CD14-positive monocyte (primary cell): ENCODE results near the gene TFB1M. TPM values are rescaled to one million over a fixed set of nuclear protein-coding genes. Genes with fewer than 3 reads are reported as not detected.

Experiments used
- DNase-seq, 3 donors: peaks; one replicate each; pipeline ENCODE4 v3.0.0-alpha.2; 2011 to 2022
- H2AFZ ChIP-seq: 2 replicates; pipeline ENCODE4 v1.6.0; 2012; ENCODE audit warnings: mild to moderate bottlenecking, low read depth, low read length, inconsistent platforms; ENCODE audit not compliant: insufficient read depth, poor library complexity, severe bottlenecking
- H3K27ac ChIP-seq, 2 donors: 1 replicate in 1 of 2; 2 replicates in 1 of 2; pipeline ENCODE4 v1.5.1; 2012 to 2013; ENCODE audit warnings: low read length in 2 of 2, control low read depth in 1 of 2, inconsistent platforms in 1 of 2, low read depth in 1 of 2, mild to moderate bottlenecking in 1 of 2
- H3K27me3 ChIP-seq, 2 donors: one replicate each; pipeline versions ENCODE4 v1.6.0 to v1.6.1; 2011 to 2013; ENCODE audit warnings: low read length in 2 of 2; ENCODE audit not compliant: control insufficient read depth in 2 of 2, insufficient read depth in 2 of 2
- H3K36me3 ChIP-seq, 2 donors: replicated peaks in 1 of 2; 1 replicate in 1 of 2; 2 replicates in 1 of 2; pipeline versions ENCODE4 v1.5.1 to v1.6.1; 2012 to 2013; ENCODE audit warnings: low read length in 2 of 2, control low read depth in 1 of 2, inconsistent platforms in 1 of 2, mild to moderate bottlenecking in 1 of 2; ENCODE audit not compliant: insufficient read depth in 2 of 2, control insufficient read depth in 1 of 2
- H3K4me1 ChIP-seq, 2 donors: 1 replicate in 1 of 2; 2 replicates in 1 of 2; pipeline versions ENCODE4 v1.5.1 to v1.6.1; 2012 to 2013; ENCODE audit warnings: low read length in 2 of 2, control low read depth in 1 of 2, inconsistent platforms in 1 of 2, mild to moderate bottlenecking in 1 of 2, moderate library complexity in 1 of 2; ENCODE audit not compliant: insufficient read depth in 2 of 2, control insufficient read depth in 1 of 2
- H3K4me2 ChIP-seq: replicated peaks from 2 replicates; pipeline ENCODE3; 2012; ENCODE audit warnings: low read length, moderate library complexity, mild to moderate bottlenecking; ENCODE audit not compliant: poor library complexity, severe bottlenecking; ENCODE audit errors: extremely low read depth
- H3K4me3 ChIP-seq, 3 experiments: fragments of 200-600 bp in 1 of 3; sonication (generic) in 1 of 3; replicated peaks in 1 of 3; 1 replicate in 2 of 3; 2 replicates in 1 of 3; pipeline ENCODE4 v1.5.1; 2011 to 2013; ENCODE audit warnings: low read length in 3 of 3, mild to moderate bottlenecking in 3 of 3, control low read depth in 2 of 3, low read depth in 2 of 3, inconsistent platforms in 1 of 3, moderate library complexity in 1 of 3
- H3K79me2 ChIP-seq: 2 replicates; pipeline ENCODE4 v1.6.0; 2012; ENCODE audit warnings: mild to moderate bottlenecking, control low read depth, inconsistent platforms, low read length, moderate library complexity; ENCODE audit not compliant: insufficient read depth
- H3K9ac ChIP-seq: 2 replicates; pipeline ENCODE4 v1.6.0; 2017; ENCODE audit warnings: low read length, mild to moderate bottlenecking; ENCODE audit not compliant: insufficient read depth, poor library complexity, severe bottlenecking
- H3K9me3 ChIP-seq, 2 donors: replicated peaks in 1 of 2; 1 replicate in 1 of 2; 2 replicates in 1 of 2; pipeline versions ENCODE4 v1.5.1 to v1.6.1; 2012 to 2013; ENCODE audit warnings: low read length in 2 of 2, control low read depth in 1 of 2; ENCODE audit not compliant: control insufficient read depth in 1 of 2, insufficient read depth in 1 of 2
- H4K20me1 ChIP-seq: 2 replicates; pipeline ENCODE4 v1.6.0; 2012; ENCODE audit warnings: mild to moderate bottlenecking, low read length, control low read depth, moderate library complexity; ENCODE audit not compliant: insufficient read depth
- H3K27ac Mint-ChIP-seq, 7 donors: one replicate each; pipeline ENCODE4 v1.8.0; 2020; ENCODE audit warnings: mild to moderate bottlenecking in 7 of 7, mixed read lengths in 7 of 7, moderate library complexity in 6 of 7, inconsistent platforms in 2 of 7
- H3K27me3 Mint-ChIP-seq, 3 donors: one replicate each; pipeline ENCODE4 v1.8.0; 2021 to 2022; ENCODE audit warnings: low read depth in 3 of 3, mild to moderate bottlenecking in 3 of 3, mixed read lengths in 3 of 3, moderate library complexity in 3 of 3, inconsistent platforms in 1 of 3
- H3K36me3 Mint-ChIP-seq, 2 donors: one replicate each; pipeline ENCODE4 v1.8.0; 2020; ENCODE audit warnings: mixed read lengths in 2 of 2, inconsistent platforms in 1 of 2, mild to moderate bottlenecking in 1 of 2
- H3K4me1 Mint-ChIP-seq: one replicate; pipeline ENCODE4 v1.8.0; 2020; ENCODE audit warnings: mild to moderate bottlenecking, mixed read lengths
- H3K4me3 Mint-ChIP-seq, 2 donors: one replicate each; pipeline ENCODE4 v1.8.0; 2020; ENCODE audit warnings: mild to moderate bottlenecking in 2 of 2, mixed read lengths in 2 of 2, moderate library complexity in 1 of 2
- H3K9me3 Mint-ChIP-seq, 7 donors: one replicate each; pipeline ENCODE4 v1.8.0; 2020 to 2022; ENCODE audit warnings: mixed read lengths in 7 of 7, mild to moderate bottlenecking in 6 of 7, moderate library complexity in 6 of 7, inconsistent platforms in 2 of 7
- intact Hi-C, 2 donors: fragments of 100-400 bp; cut with micrococcal nuclease; formaldehyde crosslinking; loops; one replicate each; pipeline versions ENCODE4 v1.15.0 to v1.15.1; 2023
- polyA plus RNA-seq, 3 donors: library from polyadenylated mRNA; depleted of rRNA in 1 of 3; unstranded in 2 of 3; stranded (reverse) in 1 of 3; fragments of 300-500 nt in 2 of 3; fragments of >200 nt in 1 of 3; fragmentation: Illumina TruSeq in 2 of 3; gene quantifications; 1 replicate in 2 of 3; 2 replicates in 1 of 3; pipeline ENCODE4 v1.2.3, GENCODE V29; 2012 to 2021
- TF ChIP-seq, protein P1 (sequence below): fragments of 200-600 bp; IDR thresholded peaks from one replicate; pipeline ENCODE4 v1.8.0; 2022; ENCODE audit warnings: antibody characterized with exemption, mild to moderate bottlenecking

Gene TFB1M
- polyA plus RNA-seq, 3 donors = 4.8 to 5.4 (median 4.8) TPM

DNA sequence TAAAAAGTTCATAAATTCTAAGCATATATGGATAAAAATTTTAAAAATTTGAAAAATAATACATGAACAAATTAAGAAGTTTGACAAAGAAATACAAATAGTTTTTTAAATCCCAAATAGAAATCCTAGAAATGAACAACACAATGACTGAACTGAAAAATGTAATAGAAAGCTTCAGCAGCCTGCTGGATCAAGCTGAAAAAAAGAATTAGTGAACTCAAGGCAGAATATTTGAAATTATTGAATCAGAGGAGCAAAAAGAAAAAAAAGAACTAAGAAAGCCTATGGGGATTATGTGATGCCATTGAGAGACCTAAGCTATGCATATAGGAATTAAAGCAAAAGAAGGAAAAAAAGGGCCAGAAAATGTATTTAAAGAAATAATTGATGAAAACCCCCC, 39.9 kb upstream of the TFB1M start:
- H3K4me2 ChIP-seq = no peak overlapping the region
- no peak overlapping the region for H3K4me3 ChIP-seq
- no peaks in the 10 kb centered on the region for H3K4me1 ChIP-seq
- H3K9me3 ChIP-seq = peaks cover 11 to 20% of the 10 kb centered on the region in 2 donors
- H2AFZ ChIP-seq = no peak overlapping the region
- no peaks in the 10 kb centered on the region for H3K4me1 Mint-ChIP-seq
- TF ChIP-seq, protein P1, sequence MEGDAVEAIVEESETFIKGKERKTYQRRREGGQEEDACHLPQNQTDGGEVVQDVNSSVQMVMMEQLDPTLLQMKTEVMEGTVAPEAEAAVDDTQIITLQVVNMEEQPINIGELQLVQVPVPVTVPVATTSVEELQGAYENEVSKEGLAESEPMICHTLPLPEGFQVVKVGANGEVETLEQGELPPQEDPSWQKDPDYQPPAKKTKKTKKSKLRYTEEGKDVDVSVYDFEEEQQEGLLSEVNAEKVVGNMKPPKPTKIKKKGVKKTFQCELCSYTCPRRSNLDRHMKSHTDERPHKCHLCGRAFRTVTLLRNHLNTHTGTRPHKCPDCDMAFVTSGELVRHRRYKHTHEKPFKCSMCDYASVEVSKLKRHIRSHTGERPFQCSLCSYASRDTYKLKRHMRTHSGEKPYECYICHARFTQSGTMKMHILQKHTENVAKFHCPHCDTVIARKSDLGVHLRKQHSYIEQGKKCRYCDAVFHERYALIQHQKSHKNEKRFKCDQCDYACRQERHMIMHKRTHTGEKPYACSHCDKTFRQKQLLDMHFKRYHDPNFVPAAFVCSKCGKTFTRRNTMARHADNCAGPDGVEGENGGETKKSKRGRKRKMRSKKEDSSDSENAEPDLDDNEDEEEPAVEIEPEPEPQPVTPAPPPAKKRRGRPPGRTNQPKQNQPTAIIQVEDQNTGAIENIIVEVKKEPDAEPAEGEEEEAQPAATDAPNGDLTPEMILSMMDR = no peak
- intact Hi-C loops = no loop called here
- H4K20me1 ChIP-seq = no peaks in the 10 kb centered on the region
- peaks cover 0 to 3% (median 0%) of the 10 kb centered on the region in 3 donors for H3K27me3 Mint-ChIP-seq
- H3K9me3 Mint-ChIP-seq = peaks cover 9 to 38% (median 33%) of the 10 kb centered on the region in 7 donors
- H3K27me3 ChIP-seq = no peaks in the 10 kb centered on the region
- H3K27ac Mint-ChIP-seq = peak overlapping the region in 1 of 7 donors; percentile 5
- no peak overlapping the region for H3K4me3 Mint-ChIP-seq
- no peaks in the 10 kb centered on the region for H3K36me3 ChIP-seq
- H3K27ac ChIP-seq = no peak overlapping the region
- H3K79me2 ChIP-seq = no peaks in the 10 kb centered on the region
- H3K9ac ChIP-seq = no peak overlapping the region
- H3K36me3 Mint-ChIP-seq = no peaks in the 10 kb centered on the region
- no peak for DNase-seq

DNA sequence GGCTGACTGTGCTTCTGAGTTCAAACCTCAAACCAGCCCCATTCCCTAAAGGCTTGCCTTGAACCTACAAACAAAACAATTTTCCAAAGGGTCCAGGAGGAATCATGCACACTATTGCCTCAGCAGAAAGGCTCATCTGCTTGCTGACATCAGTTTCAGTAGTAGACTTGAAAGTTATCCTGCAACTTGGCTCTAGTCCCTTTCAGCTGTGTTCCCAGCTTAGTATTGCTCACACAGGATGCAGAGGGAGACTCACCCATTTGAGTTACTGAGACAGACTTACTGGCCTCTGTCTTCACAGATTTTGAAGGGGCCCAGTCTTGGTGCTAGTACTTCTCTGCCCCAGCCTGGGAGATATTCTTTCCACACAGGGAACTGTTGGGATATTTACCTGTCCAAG, 38.5 kb upstream of the TFB1M start:
- Histone ChIP-seq H3K4me1 (no peaks in the 10 kb centered on the region), H3K36me3 (no peaks in the 10 kb centered on the region), H3K79me2 (no peaks in the 10 kb centered on the region), H3K9me3 (peaks cover 11 to 31% of the 10 kb centered on the region in 2 donors), H3K4me3 (no peak overlapping the region), H3K4me2 (no peak overlapping the region), H3K27me3 (no peaks in the 10 kb centered on the region), H3K27ac (no peak overlapping the region), H2AFZ (no peak overlapping the region), H3K9ac (no peak overlapping the region), H4K20me1 (no peaks in the 10 kb centered on the region)
- H3K27ac Mint-ChIP-seq = no peak overlapping the region
- H3K36me3 Mint-ChIP-seq = no peaks in the 10 kb centered on the region
- DNase-seq = no peak
- peaks cover 18 to 45% (median 39%) of the 10 kb centered on the region in 7 donors for H3K9me3 Mint-ChIP-seq
- no peaks in the 10 kb centered on the region for H3K4me1 Mint-ChIP-seq
- TF ChIP-seq, protein P1 = no peak
- intact Hi-C loops = no loop called here
- no peak overlapping the region for H3K4me3 Mint-ChIP-seq
- peaks cover 0 to 2% (median 0%) of the 10 kb centered on the region in 3 donors for H3K27me3 Mint-ChIP-seq
